Mesendoderm (in vitro differentiated cells): ENCODE measurements around the gene MOAP1.
"Not testable (repeated sequence)": the region's sequence is repeated elsewhere in the genome, so short reads cannot be mapped to it uniquely, and the experiment has no call there.

Experiments
- DNase-seq: peaks from one replicate; pipeline ENCODE4 v3.0.0; 2013
- H2AK5ac ChIP-seq: 2 replicates; pipeline ENCODE4 v1.6.1; 2013; ENCODE audit warnings: low read length, inconsistent platforms
- H2BK120ac ChIP-seq: 2 replicates; pipeline ENCODE4 v1.6.1; 2013; ENCODE audit warnings: low read depth, mild to moderate bottlenecking, low read length, moderate library complexity, mixed read lengths
- H2BK15ac ChIP-seq: replicated peaks from 2 replicates; pipeline ENCODE4 v1.6.1; 2013; ENCODE audit warnings: low read depth, mild to moderate bottlenecking, moderate library complexity
- H2BK5ac ChIP-seq: 2 replicates; pipeline ENCODE4 v1.6.1; 2013; ENCODE audit warnings: low read length, inconsistent platforms
- H3K18ac ChIP-seq: 2 replicates; pipeline ENCODE4 v1.6.1; 2013; ENCODE audit warnings: mild to moderate bottlenecking, low read length, mixed read lengths
- H3K23ac ChIP-seq: one replicate; pipeline ENCODE4 v1.6.1; 2013; ENCODE audit warnings: low read length
- H3K27ac ChIP-seq: 2 replicates; pipeline ENCODE4 v1.5.1; 2013; ENCODE audit warnings: low read depth, mild to moderate bottlenecking, inconsistent platforms, low read length, moderate library complexity
- H3K27me3 ChIP-seq: 2 replicates; pipeline ENCODE4 v1.6.1; 2013; ENCODE audit warnings: low read length, control low read depth, mild to moderate bottlenecking, inconsistent platforms; ENCODE audit not compliant: insufficient read depth, poor library complexity
- H3K36me3 ChIP-seq: 2 replicates; pipeline ENCODE4 v1.6.1; 2013; ENCODE audit warnings: low read length, inconsistent platforms; ENCODE audit not compliant: control insufficient read depth, insufficient read depth
- H3K4ac ChIP-seq: one replicate; pipeline ENCODE4 v1.6.1; 2013; ENCODE audit warnings: low read depth, mild to moderate bottlenecking, low read length, moderate library complexity
- H3K4me1 ChIP-seq: 2 replicates; pipeline ENCODE4 v1.6.1; 2013; ENCODE audit warnings: low read depth, low read length, inconsistent platforms; ENCODE audit not compliant: control insufficient read depth
- H3K4me2 ChIP-seq: 2 replicates; pipeline ENCODE4 v1.6.1; 2013; ENCODE audit warnings: low read length
- H3K4me3 ChIP-seq: 2 replicates; pipeline ENCODE4 v1.5.1; 2013; ENCODE audit warnings: mild to moderate bottlenecking, low read length
- H3K56ac ChIP-seq: one replicate; pipeline ENCODE4 v1.6.1; 2013; ENCODE audit warnings: low read length
- H3K79me1 ChIP-seq: 2 replicates; pipeline ENCODE4 v1.6.1; 2013; ENCODE audit warnings: low read length, inconsistent platforms
- H3K79me2 ChIP-seq: 2 replicates; pipeline ENCODE4 v1.6.1; 2013; ENCODE audit warnings: mild to moderate bottlenecking, low read length; ENCODE audit not compliant: control insufficient read depth, insufficient read depth
- H3K9ac ChIP-seq: 2 replicates; pipeline ENCODE4 v1.6.1; 2013; ENCODE audit warnings: low read length, inconsistent platforms
- H4K5ac ChIP-seq: one replicate; pipeline ENCODE4 v1.6.1; 2013; ENCODE audit warnings: low read length
- H4K8ac ChIP-seq: one replicate; pipeline ENCODE4 v1.6.1; 2013; ENCODE audit warnings: low read depth, mild to moderate bottlenecking, control low read depth, low read length, moderate library complexity
- WGBS: extraction: QIAGEN DNeasy Blood & Tissue Kit; methylation state at CpG from one replicate; pipeline ENCODE4 v1.1.7; 2013; ENCODE audit warnings: low lambda C conversion rate, missing lambda C conversion rate; ENCODE audit not compliant: insufficient coverage; ENCODE audit errors: extremely low coverage; 5-methylcytosine and 5-hydroxymethylcytosine counted together

Gene MOAP1

GRCh38 chr14:93175492-93175891, 9.2 kb downstream of the MOAP1 start:
- WGBS, result no CpG with 5 or more reads among the region's 6 CpGs

GRCh38 chr14:93174731-93175130, 10.0 kb downstream of the MOAP1 start:
- H2BK15ac ChIP-seq, H3K23ac ChIP-seq, H3K4ac ChIP-seq, H3K36me3 ChIP-seq, H3K56ac ChIP-seq, H3K9ac ChIP-seq, H4K5ac ChIP-seq, DNase-seq, H3K18ac ChIP-seq, H3K4me2 ChIP-seq, H3K4me3 ChIP-seq, H2BK120ac ChIP-seq, H3K79me1 ChIP-seq, H2BK5ac ChIP-seq, H3K27me3 ChIP-seq, H3K4me1 ChIP-seq, H3K79me2 ChIP-seq, H2AK5ac ChIP-seq, H4K8ac ChIP-seq, H3K27ac ChIP-seq: not testable (repeated sequence)
- WGBS, result no CpG with 5 or more reads among the region's 5 CpGs

More at GRCh38 chr14:93175492-93175891, 9.2 kb downstream of the MOAP1 start:
- H2BK15ac ChIP-seq, result no peak overlapping the region
- no peak overlapping the region for H3K18ac ChIP-seq
- H4K8ac ChIP-seq, result no peak overlapping the region
- H3K36me3 ChIP-seq, result no peaks in the 10 kb centered on the region
- no peak overlapping the region for H2AK5ac ChIP-seq
- H3K4me2 ChIP-seq, result no peak overlapping the region
- no peak overlapping the region for H4K5ac ChIP-seq
- H3K27me3 ChIP-seq, result no peaks in the 10 kb centered on the region
- no peaks in the 10 kb centered on the region for H3K79me2 ChIP-seq
- H2BK5ac ChIP-seq, result no peak overlapping the region
- H3K4me1 ChIP-seq, result no peaks in the 10 kb centered on the region
- no peak overlapping the region for H3K4ac ChIP-seq
- DNase-seq, result no peak
- no peak overlapping the region for H3K4me3 ChIP-seq
- H3K9ac ChIP-seq, result no peak overlapping the region
- no peak overlapping the region for H3K56ac ChIP-seq
- H3K23ac ChIP-seq, result no peak overlapping the region
- no peak overlapping the region for H3K27ac ChIP-seq
- H3K79me1 ChIP-seq, result no peaks in the 10 kb centered on the region
- no peak overlapping the region for H2BK120ac ChIP-seq

- H2BK15ac ChIP-seq, result no peak overlapping the region
- H4K8ac ChIP-seq, result no peak overlapping the region
- H3K79me1 ChIP-seq, result no peaks in the 10 kb centered on the region
- H3K9ac ChIP-seq, result no peak overlapping the region
- no peak overlapping the region for H3K18ac ChIP-seq
- no peaks in the 10 kb centered on the region for H3K27me3 ChIP-seq
- no peak overlapping the region for H4K5ac ChIP-seq
- no peaks in the 10 kb centered on the region for H3K36me3 ChIP-seq
- no peak overlapping the region for H3K56ac ChIP-seq
- H2AK5ac ChIP-seq, result no peak overlapping the region
- H3K27ac ChIP-seq, result no peak overlapping the region
- H3K4me3 ChIP-seq, result no peak overlapping the region
- H3K4me1 ChIP-seq, result no peaks in the 10 kb centered on the region
- no peak overlapping the region for H2BK120ac ChIP-seq
- no CpG with 5 or more reads among the region's 10 CpGs for WGBS
- no peaks in the 10 kb centered on the region for H3K79me2 ChIP-seq
- H3K23ac ChIP-seq, result no peak overlapping the region
- H3K4ac ChIP-seq, result no peak overlapping the region
- H2BK5ac ChIP-seq, result no peak overlapping the region
- DNase-seq, result no peak
- H3K4me2 ChIP-seq, result no peak overlapping the region
These were observed 10.7 kb downstream of the MOAP1 start for GRCh38 chr14:93173943-93174395.

- Histone ChIP-seq H3K27me3 (no peaks in the 10 kb centered on the region), H3K18ac (no peak overlapping the region), H2BK120ac (no peak overlapping the region), H2BK15ac (no peak overlapping the region), H2BK5ac (no peak overlapping the region), H3K27ac (no peak overlapping the region), H3K56ac (no peak overlapping the region), H3K79me2 (no peaks in the 10 kb centered on the region), H3K36me3 (no peaks in the 10 kb centered on the region), H3K4me3 (no peak overlapping the region), H3K4me1 (no peaks in the 10 kb centered on the region), H3K4ac (no peak overlapping the region), H4K8ac (no peak overlapping the region), H4K5ac (no peak overlapping the region), H3K4me2 (no peak overlapping the region), H3K79me1 (no peaks in the 10 kb centered on the region), H2AK5ac (no peak overlapping the region), H3K9ac (no peak overlapping the region), H3K23ac (no peak overlapping the region)
- whole genome bisulfite sequencing, result no CpG with 5 or more reads among the region's 4 CpGs
- DNase-seq, result no peak
These were observed 13.3 kb downstream of the MOAP1 start for GRCh38 chr14:93171376-93171775.

GRCh38 chr14:93170141-93170540, 14.6 kb downstream of the MOAP1 start:
- H3K4me3 ChIP-seq, H3K56ac ChIP-seq, DNase-seq, H3K27me3 ChIP-seq, H3K4ac ChIP-seq, H2AK5ac ChIP-seq, H3K79me1 ChIP-seq, H3K36me3 ChIP-seq, H2BK120ac ChIP-seq, H4K8ac ChIP-seq, H4K5ac ChIP-seq, H3K23ac ChIP-seq, H3K79me2 ChIP-seq, H3K27ac ChIP-seq, H3K18ac ChIP-seq, H3K9ac ChIP-seq, H2BK5ac ChIP-seq, H3K4me2 ChIP-seq, H2BK15ac ChIP-seq, H3K4me1 ChIP-seq: not testable (repeated sequence)
- WGBS, result no CpG with 5 or more reads among the region's 20 CpGs

GRCh38 chr14:93169619-93170018, 15.1 kb downstream of the MOAP1 start:
- not testable (repeated sequence) for H3K27ac ChIP-seq, H3K36me3 ChIP-seq, H2BK120ac ChIP-seq, H3K23ac ChIP-seq, H3K79me1 ChIP-seq, H3K56ac ChIP-seq, H2BK5ac ChIP-seq, H2AK5ac ChIP-seq, H3K18ac ChIP-seq, H3K79me2 ChIP-seq, H4K5ac ChIP-seq, H3K27me3 ChIP-seq, H3K4me3 ChIP-seq, H3K4me1 ChIP-seq, H4K8ac ChIP-seq, H3K4ac ChIP-seq, H3K9ac ChIP-seq, H2BK15ac ChIP-seq, H3K4me2 ChIP-seq, DNase-seq
- WGBS, result no CpG with 5 or more reads among the region's 6 CpGs
